T-helper 17 cell (primary cell): ENCODE data around the gene LRWD1. TPM values are rescaled to one million over a fixed set of nuclear protein-coding genes. Genes with fewer than 3 reads are reported as not detected.
A peak's percentile ranks its signal among the peaks of the same experiment; 100 is the strongest.
"Not testable (repeated sequence)": the region's sequence is repeated elsewhere in the genome, so short reads cannot be mapped to it uniquely, and the experiment has no call there.

Experiments used
- ATAC-seq: fragments of 150-1000 bp; cut with Tn5 transposase; 2 replicates; pipeline ENCODE4 v1.10.0; 2021; ENCODE audit warnings: mild to moderate bottlenecking, moderate library complexity
- DNase-seq, 3 donors: peaks; one replicate each; pipeline versions ENCODE4 v3.0.0 to v3.0.0-alpha.2; 2020 to 2021
- H3K9me3 ChIP-seq: one replicate; pipeline ENCODE4 v1.7.0; 2013; ENCODE audit warnings: low read length, mild to moderate bottlenecking; ENCODE audit not compliant: control insufficient read depth, poor library complexity, severe bottlenecking
- H3K27ac Mint-ChIP-seq: one replicate; pipeline ENCODE4 v1.8.0; 2022; ENCODE audit warnings: mild to moderate bottlenecking, moderate library complexity, mixed read lengths
- H3K27me3 Mint-ChIP-seq: one replicate; pipeline ENCODE4 v1.8.0; 2022; ENCODE audit warnings: mixed read lengths
- H3K36me3 Mint-ChIP-seq: one replicate; pipeline ENCODE4 v1.8.0; 2022; ENCODE audit warnings: low read depth, mixed read lengths
- H3K4me1 Mint-ChIP-seq: one replicate; pipeline ENCODE4 v1.8.0; 2022; ENCODE audit warnings: mild to moderate bottlenecking, mixed read lengths
- H3K4me3 Mint-ChIP-seq: one replicate; pipeline ENCODE4 v1.8.0; 2022; ENCODE audit warnings: mild to moderate bottlenecking, moderate library complexity, mixed read lengths
- total RNA-seq, 4 donors: library from RNA in 2 of 4; stranded (reverse) in 2 of 4; gene quantifications; one replicate each; pipeline ENCODE4 v1.2.3 and lab custom pipeline; 2022 to 2026

The LRWD1 gene
- total RNA-seq, 2 donors from 2014 or later: 13.5 to 15.2 TPM

- H3K27me3 Mint-ChIP-seq: no peaks in the 10 kb centered on the region
- DNase-seq (peak in 2 of 3 donors; percentile 24 to 46), ATAC-seq (peak; percentile 90)
- H3K4me3 Mint-ChIP-seq: no peak overlapping the region
- H3K36me3 Mint-ChIP-seq: no peaks in the 10 kb centered on the region
- H3K27ac Mint-ChIP-seq: peak overlapping the region; percentile 14
- no peaks in the 10 kb centered on the region for H3K9me3 ChIP-seq
- peaks cover 9% of the 10 kb centered on the region for H3K4me1 Mint-ChIP-seq
Observed at GRCh38 chr7:102450242-102450641, 14.5 kb upstream of the LRWD1 start.

- Mint-ChIP-seq H3K4me1 (peaks cover 7% of the 10 kb centered on the region), H3K4me3 (no peak overlapping the region), H3K36me3 (no peaks in the 10 kb centered on the region), H3K27ac (no peak overlapping the region), H3K27me3 (no peaks in the 10 kb centered on the region)
- DNase-seq (no peak), ATAC-seq (no peak)
- no peaks in the 10 kb centered on the region for H3K9me3 ChIP-seq
Observed at GRCh38 chr7:102451371-102452054, 13.3 kb upstream of the LRWD1 start.

GRCh38 chr7:102452451-102452850, 12.3 kb upstream of the LRWD1 start:
- ATAC-seq (no peak), DNase-seq (no peak)
- H3K9me3 ChIP-seq: no peaks in the 10 kb centered on the region
- H3K36me3 Mint-ChIP-seq: no peaks in the 10 kb centered on the region
- no peaks in the 10 kb centered on the region for H3K27me3 Mint-ChIP-seq
- H3K4me1 Mint-ChIP-seq: peaks cover 7% of the 10 kb centered on the region
- no peak overlapping the region for H3K27ac Mint-ChIP-seq
- no peak overlapping the region for H3K4me3 Mint-ChIP-seq

- no peaks in the 10 kb centered on the region for H3K9me3 ChIP-seq
- Mint-ChIP-seq H3K4me3 (no peak overlapping the region), H3K27me3 (no peaks in the 10 kb centered on the region), H3K4me1 (peaks cover 7% of the 10 kb centered on the region), H3K27ac (no peak overlapping the region), H3K36me3 (no peaks in the 10 kb centered on the region)
- DNase-seq: no peak
- no peak for ATAC-seq
Observed at GRCh38 chr7:102453319-102453718, 11.5 kb upstream of the LRWD1 start.

GRCh38 chr7:102454468-102454867, 10.3 kb upstream of the LRWD1 start:
- Mint-ChIP-seq H3K4me3 (no peak overlapping the region), H3K4me1 (peaks cover 7% of the 10 kb centered on the region), H3K36me3 (no peaks in the 10 kb centered on the region), H3K27ac (no peak overlapping the region), H3K27me3 (no peaks in the 10 kb centered on the region)
- ATAC-seq: no peak
- no peak for DNase-seq
- no peaks in the 10 kb centered on the region for H3K9me3 ChIP-seq

GRCh38 chr7:102454932-102455331, 9.9 kb upstream of the LRWD1 start:
- H3K4me3 Mint-ChIP-seq, DNase-seq, H3K9me3 ChIP-seq, ATAC-seq, H3K36me3 Mint-ChIP-seq, H3K27ac Mint-ChIP-seq, H3K27me3 Mint-ChIP-seq, H3K4me1 Mint-ChIP-seq: not testable (repeated sequence)

GRCh38 chr7:102455596-102455995, 9.2 kb upstream of the LRWD1 start:
- H3K36me3 Mint-ChIP-seq: no peaks in the 10 kb centered on the region
- H3K9me3 ChIP-seq: no peaks in the 10 kb centered on the region
- DNase-seq: no peak
- ATAC-seq: no peak
- no peaks in the 10 kb centered on the region for H3K27me3 Mint-ChIP-seq
- H3K4me1 Mint-ChIP-seq: peaks cover 3% of the 10 kb centered on the region
- H3K27ac Mint-ChIP-seq: no peak overlapping the region
- no peak overlapping the region for H3K4me3 Mint-ChIP-seq

GRCh38 chr7:102456327-102456726, 8.5 kb upstream of the LRWD1 start:
- H3K4me1 Mint-ChIP-seq: peaks cover 7% of the 10 kb centered on the region
- no peak for ATAC-seq
- no peak overlapping the region for H3K27ac Mint-ChIP-seq
- no peak for DNase-seq
- no peak overlapping the region for H3K4me3 Mint-ChIP-seq
- H3K27me3 Mint-ChIP-seq: no peaks in the 10 kb centered on the region
- H3K36me3 Mint-ChIP-seq: no peaks in the 10 kb centered on the region
- no peaks in the 10 kb centered on the region for H3K9me3 ChIP-seq

GRCh38 chr7:102457352-102457924, 7.3 kb upstream of the LRWD1 start:
- H3K4me1 Mint-ChIP-seq: peaks cover 14% of the 10 kb centered on the region

GRCh38 chr7:102459221-102459844, 5.5 kb upstream of the LRWD1 start:
- no peaks in the 10 kb centered on the region for H3K36me3 Mint-ChIP-seq
- H3K27me3 Mint-ChIP-seq: no peaks in the 10 kb centered on the region
- no peak for ATAC-seq
- H3K4me3 Mint-ChIP-seq: no peak overlapping the region
- peaks cover 23% of the 10 kb centered on the region for H3K4me1 Mint-ChIP-seq
- no peak for DNase-seq
- H3K9me3 ChIP-seq: no peaks in the 10 kb centered on the region
- H3K27ac Mint-ChIP-seq: no peak overlapping the region

More at GRCh38 chr7:102457352-102457924, 7.3 kb upstream of the LRWD1 start:
- DNase-seq (no peak), ATAC-seq (no peak)
- H3K27ac Mint-ChIP-seq: no peak overlapping the region
- H3K4me3 Mint-ChIP-seq: no peak overlapping the region
- H3K9me3 ChIP-seq: no peaks in the 10 kb centered on the region
- no peaks in the 10 kb centered on the region for H3K36me3 Mint-ChIP-seq
- no peaks in the 10 kb centered on the region for H3K27me3 Mint-ChIP-seq

- no peaks in the 10 kb centered on the region for H3K27me3 Mint-ChIP-seq
- no peaks in the 10 kb centered on the region for H3K9me3 ChIP-seq
- ATAC-seq (no peak), DNase-seq (no peak)
- peak overlapping the region; percentile 21 for H3K27ac Mint-ChIP-seq
- peaks cover 21% of the 10 kb centered on the region for H3K4me1 Mint-ChIP-seq
- H3K4me3 Mint-ChIP-seq: no peak overlapping the region
- H3K36me3 Mint-ChIP-seq: no peaks in the 10 kb centered on the region
Observed at GRCh38 chr7:102460467-102460866, 4.3 kb upstream of the LRWD1 start.

- H3K27ac Mint-ChIP-seq: peak overlapping the region; percentile 72
- ATAC-seq (no peak), DNase-seq (no peak)
- H3K36me3 Mint-ChIP-seq: no peaks in the 10 kb centered on the region
- H3K9me3 ChIP-seq: no peaks in the 10 kb centered on the region
- H3K4me1 Mint-ChIP-seq: peaks cover 26% of the 10 kb centered on the region
- H3K27me3 Mint-ChIP-seq: no peaks in the 10 kb centered on the region
- peak overlapping the region; percentile 91 for H3K4me3 Mint-ChIP-seq
Observed at GRCh38 chr7:102463841-102464576, 775 bp upstream of the LRWD1 start.

GRCh38 chr7:102466097-102466496, 1.3 kb downstream of the LRWD1 start:
- no peak for DNase-seq
- no peaks in the 10 kb centered on the region for H3K27me3 Mint-ChIP-seq
- peak overlapping the region; percentile 72 for H3K27ac Mint-ChIP-seq
- peaks cover 22% of the 10 kb centered on the region for H3K4me1 Mint-ChIP-seq
- H3K4me3 Mint-ChIP-seq: peak overlapping the region; percentile 91
- H3K36me3 Mint-ChIP-seq: no peaks in the 10 kb centered on the region
- no peak for ATAC-seq
- H3K9me3 ChIP-seq: no peaks in the 10 kb centered on the region
